IPS-18c (cell line): ENCODE results near the gene ANP32D.
"Not testable (repeated sequence)": the region's sequence is repeated elsewhere in the genome, so short reads cannot be mapped to it uniquely, and the experiment has no call there.

Source experiments
- H3K4me3 ChIP-seq: 2 replicates; pipeline ENCODE4 v1.7.0; 2013; ENCODE audit warnings: low read depth, mild to moderate bottlenecking, low read length, moderate library complexity; ENCODE audit not compliant: insufficient read depth
- H3K9me3 ChIP-seq: one replicate; pipeline ENCODE4 v1.6.1; 2013; ENCODE audit warnings: mild to moderate bottlenecking, low read length, moderate library complexity; ENCODE audit not compliant: control insufficient read depth, insufficient read depth

Gene ANP32D

DNA sequence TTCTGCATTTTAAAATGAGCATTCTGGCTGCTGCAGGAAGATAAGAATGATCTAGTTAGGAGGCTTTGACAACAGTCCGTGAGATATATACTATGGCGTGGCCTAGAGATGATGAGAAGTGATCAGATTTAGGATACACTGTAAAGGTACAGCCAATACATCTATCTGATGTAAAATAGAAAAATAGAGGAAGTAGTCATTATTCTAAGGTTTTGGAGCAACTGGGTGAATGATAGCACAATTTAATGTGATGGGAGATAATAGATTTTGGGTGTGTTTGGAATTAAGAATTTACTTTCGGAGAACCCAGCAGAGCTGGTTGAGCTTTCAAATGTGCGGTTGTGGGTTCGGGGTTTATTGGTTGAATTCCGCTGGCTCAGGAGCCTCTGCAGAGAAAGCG is at the start of gene ANP32D:
ANP32D (plus strand) TSS at position 301 of the 400 bp plus-strand sequence. CDS start 106 bp downstream, outside the sequence.
- Histone ChIP-seq H3K9me3 (peaks cover 2% of the 10 kb centered on the region), H3K4me3 (no peak within 1 kb of the TSS)

DNA sequence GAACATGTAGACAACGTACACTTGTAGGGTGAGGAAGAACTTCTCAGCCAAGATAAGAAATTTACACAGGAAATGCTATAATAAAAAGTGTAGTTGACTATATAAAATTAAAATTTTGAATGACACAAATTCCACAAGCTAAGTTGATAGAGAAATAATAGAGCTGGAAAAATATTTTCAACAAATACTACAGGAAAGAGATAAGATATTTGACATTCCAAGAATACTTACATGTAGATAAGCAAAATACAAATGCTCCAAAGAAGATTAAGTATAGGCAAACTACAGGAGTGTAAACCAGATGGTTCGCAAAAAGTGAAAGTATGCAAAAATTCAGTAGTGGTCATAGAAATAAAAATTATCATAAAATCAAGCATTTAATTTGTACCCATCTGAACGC is 49.2 kb upstream of the ANP32D start:
- Histone ChIP-seq H3K9me3 (no peaks in the 10 kb centered on the region), H3K4me3 (no peak overlapping the region)

DNA sequence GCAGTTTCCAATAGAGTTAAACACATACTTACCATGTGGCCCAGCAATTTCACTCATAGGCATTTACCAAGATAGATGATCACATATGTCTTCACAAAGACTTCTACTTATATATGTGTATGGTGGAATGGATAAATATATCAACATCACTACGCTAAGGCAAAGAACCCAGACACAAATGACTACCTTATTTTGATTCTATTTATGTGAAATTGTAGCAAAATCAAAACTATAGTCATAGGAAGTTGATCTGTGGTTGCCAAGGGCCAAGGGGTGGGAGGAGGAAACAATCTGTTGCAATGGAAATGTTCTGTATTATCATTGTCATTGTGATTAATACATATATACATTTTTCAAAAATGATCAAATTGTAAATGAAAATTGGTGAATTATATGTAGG is 47.7 kb upstream of the ANP32D start:
- H3K9me3 ChIP-seq: no peaks in the 10 kb centered on the region
- no peak overlapping the region for H3K4me3 ChIP-seq

DNA sequence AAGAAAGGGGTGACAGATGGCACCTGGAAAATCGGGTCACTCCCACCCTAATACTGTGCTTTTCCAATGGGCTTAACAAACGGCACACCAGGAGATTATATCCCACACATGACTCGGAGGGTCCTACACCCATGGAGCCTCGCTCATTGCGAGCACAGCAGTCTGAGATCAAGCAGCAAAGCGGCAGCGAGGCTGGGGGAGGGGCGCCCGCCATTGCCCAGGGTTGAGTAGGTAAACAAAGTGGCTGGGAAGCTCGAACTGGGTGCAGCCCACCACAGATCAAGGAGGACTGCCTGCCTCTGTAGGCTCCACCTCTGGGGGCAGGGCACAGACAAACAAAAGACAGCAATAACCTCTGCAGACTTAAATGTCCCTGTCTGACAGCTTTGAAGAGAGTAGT is 38.3 kb upstream of the ANP32D start:
- H3K4me3 ChIP-seq, H3K9me3 ChIP-seq: not testable (repeated sequence)

DNA sequence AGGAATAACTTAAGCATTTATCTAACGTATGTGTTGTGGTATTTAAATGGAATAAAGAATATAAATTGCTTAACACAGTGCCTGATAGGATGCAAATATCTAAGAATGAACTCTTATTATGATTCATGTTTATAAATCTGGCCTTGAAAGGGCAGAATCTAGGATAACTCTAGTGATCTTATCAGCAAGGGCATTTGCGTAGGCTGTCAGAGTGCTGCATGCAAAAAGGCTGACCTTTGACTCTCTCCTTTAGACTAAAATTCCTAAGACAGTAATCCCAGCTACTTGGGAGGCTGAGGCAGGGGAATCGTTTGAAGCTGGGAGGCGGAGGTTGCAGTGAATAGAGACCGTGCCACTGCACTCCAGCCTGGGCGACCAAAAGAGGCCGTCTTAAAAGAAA is 31.3 kb upstream of the ANP32D start:
- H3K4me3 ChIP-seq: no peak overlapping the region
- no peaks in the 10 kb centered on the region for H3K9me3 ChIP-seq

DNA sequence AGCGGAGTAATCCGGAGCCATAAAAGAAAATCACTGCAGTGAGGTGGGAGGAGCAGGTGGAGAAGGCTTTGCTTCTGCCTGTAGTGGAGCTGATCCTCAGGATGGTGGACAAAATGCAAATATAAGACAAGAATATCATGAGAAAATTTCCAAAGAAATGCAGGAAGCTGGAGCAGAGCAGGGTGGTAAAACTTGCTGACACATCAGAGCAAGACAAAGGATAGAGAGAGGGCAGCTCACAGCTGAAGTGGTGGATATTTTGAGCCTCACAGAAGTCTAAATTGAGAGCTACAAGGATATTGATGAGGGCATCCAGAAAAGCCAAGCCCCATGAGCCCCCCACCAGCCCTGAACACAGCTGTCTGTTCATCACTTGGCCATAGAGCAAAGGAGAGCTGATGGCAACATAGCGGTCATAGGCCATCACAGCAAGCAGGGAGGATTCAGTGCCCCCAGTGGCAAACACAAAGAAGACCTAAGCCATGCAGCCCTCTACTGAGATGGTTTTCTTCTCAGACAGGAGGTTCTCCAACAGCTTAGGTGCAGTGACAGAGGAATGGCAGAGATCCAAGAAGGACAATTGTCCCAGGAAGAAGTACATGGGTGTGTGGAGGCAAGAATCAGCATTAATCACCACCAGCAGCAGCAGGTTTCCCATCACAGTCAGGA is 30.0 kb upstream of the ANP32D start:
- H3K4me3 ChIP-seq: no peak overlapping the region
- H3K9me3 ChIP-seq: no peaks in the 10 kb centered on the region

DNA sequence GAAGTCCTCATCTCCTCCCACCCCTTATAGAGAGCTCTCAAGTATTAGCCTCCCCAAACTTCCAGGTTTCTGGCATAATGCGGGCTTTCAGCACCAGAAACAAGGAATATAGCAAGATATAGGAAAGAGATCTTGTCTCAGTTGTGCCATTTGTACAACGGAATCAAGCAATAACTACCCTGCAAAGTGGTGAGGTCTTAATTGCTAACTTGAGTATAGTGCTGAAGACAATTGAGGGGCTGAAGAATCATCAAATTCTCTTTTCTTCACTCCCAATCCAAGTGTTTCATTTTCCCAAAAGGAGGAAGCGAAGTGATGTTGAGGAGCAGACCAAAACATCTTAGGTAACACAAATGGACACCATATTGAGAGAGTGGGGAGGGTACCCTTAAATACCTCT is 26.8 kb upstream of the ANP32D start:
- Histone ChIP-seq H3K9me3 (no peaks in the 10 kb centered on the region), H3K4me3 (no peak overlapping the region)

DNA sequence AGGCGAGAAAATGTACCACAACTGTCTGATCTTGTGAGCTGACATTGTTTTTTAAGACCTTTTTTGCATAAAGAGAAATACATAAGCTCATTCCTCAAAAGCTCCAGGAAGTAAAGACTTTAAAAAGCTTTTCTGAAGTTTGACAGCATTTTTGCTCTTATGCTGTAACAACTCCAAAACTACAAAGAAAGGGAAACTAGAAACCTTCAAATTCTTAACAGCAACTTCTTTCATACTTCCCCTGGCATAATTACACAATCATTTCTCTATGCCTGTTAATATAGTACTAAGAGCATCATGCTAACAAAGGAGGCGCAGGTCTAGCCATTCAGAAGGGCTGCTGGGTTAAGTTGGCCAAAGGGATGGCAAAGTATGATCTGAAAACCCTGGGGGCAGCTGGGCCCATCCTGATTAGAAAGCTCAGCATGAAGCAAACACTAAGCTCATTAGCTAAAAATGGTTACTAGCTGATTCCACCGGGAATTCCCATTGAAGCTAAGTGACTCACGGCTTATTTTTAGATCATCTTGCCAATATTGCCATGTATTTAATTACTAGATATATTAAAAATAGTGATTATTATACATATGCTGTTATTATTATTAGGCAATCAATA is 26.1 kb upstream of the ANP32D start:
- Histone ChIP-seq H3K9me3 (no peaks in the 10 kb centered on the region), H3K4me3 (no peak overlapping the region)

DNA sequence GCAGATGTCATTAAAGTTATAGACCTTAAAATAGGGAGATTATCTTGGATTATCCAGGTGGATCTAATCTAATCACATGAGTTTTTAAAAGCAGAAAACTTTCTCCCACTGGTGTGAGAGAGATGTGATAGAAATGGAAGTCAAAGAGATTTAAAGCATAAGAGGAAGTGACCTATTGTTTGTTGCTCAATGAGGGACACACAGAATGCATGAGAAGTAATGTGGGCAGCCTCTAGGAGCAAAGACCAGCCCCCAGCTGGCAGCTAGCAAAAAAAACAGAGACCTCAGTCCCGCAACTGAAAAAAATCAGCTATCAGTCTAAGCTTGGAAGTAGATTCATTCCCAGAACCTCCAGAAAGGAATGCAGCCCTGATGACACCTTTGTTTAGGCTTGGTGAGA is 24.6 kb upstream of the ANP32D start:
- Histone ChIP-seq H3K9me3 (no peaks in the 10 kb centered on the region), H3K4me3 (no peak overlapping the region)

DNA sequence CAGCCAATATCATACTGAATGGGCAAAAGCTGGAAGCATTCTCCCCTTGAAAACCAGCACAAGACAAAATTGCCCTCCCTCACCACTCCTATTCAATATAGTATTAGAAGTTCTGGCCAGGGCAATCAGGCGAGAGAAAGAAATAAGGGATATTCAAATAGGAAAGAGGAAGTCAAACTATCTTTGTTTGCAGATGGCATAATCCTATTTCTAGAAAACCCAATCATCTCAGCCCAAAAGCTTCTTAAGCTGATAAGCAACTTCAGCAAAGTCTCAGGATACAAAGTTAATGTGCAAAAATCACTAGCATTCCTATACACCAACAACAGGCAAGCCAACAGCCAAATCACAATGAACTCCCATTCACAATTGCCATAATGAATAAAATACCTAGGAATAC is 21.0 kb upstream of the ANP32D start:
- no peak overlapping the region for H3K4me3 ChIP-seq
- H3K9me3 ChIP-seq: no peaks in the 10 kb centered on the region

DNA sequence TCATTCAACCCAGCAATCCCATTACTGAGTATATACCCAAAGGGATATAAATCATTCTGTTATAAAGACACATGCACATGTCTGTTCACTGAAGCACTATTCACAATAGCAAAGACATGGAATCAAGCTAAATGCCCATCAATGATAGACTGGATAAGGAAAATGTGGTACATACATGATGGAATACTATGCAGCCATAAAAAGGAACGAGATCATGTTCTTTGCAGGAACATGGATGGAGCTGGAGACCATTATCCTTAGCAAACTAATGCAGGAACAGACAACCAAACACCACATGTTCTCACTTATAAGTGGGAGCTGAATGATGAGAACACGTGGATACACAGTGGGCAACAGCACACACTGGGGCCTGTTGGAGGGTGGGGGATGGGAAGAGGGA is 19.4 kb upstream of the ANP32D start:
- not testable (repeated sequence) for H3K9me3 ChIP-seq, H3K4me3 ChIP-seq

DNA sequence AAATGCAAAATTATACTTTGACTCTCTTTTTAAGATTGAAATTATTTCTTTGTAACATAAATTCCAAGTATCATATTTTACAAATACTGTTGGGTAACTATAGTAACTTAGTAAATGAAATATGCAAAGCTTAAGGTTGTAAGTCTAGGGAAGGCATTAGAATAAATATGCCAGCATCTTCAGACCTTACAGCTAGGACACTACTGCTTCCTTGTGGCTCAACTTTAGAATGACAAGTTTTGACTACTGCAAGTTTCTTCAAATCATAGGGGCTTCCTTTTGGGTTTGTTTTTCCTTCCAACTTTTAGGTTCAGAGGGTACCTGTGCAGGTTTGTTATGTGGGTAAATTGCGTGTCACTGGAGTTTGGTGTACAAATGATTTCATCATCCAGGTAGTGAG is 17.7 kb upstream of the ANP32D start:
- Histone ChIP-seq H3K9me3 (no peaks in the 10 kb centered on the region), H3K4me3 (no peak overlapping the region)

DNA sequence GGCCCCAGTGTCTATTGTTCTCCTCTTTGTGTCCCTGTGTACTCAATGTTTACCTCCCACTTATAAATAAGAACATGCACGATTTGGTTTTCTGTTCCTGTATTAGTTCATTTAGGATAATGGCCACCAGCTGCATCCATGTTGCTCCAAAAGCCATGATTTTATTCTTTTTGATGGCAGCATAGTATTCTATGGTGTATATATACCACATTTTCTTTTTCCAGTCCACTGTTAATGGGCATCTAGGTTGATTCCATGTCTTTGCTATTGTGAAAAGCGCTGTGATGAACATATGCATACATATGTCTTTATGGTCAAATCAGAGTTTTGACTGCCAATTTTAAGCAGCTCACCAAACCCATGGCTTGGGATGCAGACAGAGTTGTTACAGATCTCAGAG is 17.2 kb upstream of the ANP32D start:
- no peaks in the 10 kb centered on the region for H3K9me3 ChIP-seq
- H3K4me3 ChIP-seq: no peak overlapping the region

DNA sequence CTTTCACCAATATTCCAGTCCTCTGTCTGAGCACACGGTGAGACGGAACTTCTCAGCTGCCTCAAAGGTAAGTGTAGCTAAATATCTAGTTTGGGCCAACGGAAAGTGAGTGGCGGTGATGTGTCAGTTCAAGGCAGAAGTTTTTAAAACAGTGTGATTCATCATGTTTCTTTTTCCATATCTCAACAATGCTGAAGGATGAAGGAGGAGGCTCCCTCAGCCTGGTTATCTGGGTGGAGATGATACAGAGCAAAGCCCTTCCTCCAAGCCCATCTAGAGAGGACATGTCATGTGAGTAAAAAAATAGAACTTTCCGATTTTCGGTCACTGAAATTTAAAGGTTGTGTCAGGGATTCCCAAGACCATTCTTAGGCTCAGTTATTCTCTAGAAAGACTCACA is 13.1 kb upstream of the ANP32D start:
- Histone ChIP-seq H3K9me3 (no peaks in the 10 kb centered on the region), H3K4me3 (no peak overlapping the region)

DNA sequence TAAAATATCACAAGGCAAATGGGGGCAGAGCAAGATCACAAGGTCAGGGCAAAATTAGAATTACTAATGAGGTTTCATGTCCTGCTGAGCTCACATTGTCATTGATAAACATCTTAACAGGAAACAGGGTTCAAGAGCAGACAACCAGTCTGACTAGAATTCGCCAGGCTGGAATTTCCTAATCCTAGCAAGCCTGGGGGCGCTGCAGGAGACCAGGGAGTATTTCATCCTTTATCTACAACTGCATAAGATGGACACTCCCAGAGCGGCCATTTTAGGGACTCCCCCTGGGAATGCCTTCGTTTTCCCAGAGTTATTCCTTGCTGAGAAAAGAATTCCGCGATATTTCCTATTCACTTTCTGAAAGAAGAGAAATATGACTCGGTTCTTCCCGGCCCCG is 3.3 kb upstream of the ANP32D start:
- not testable (repeated sequence) for H3K9me3 ChIP-seq, H3K4me3 ChIP-seq

DNA sequence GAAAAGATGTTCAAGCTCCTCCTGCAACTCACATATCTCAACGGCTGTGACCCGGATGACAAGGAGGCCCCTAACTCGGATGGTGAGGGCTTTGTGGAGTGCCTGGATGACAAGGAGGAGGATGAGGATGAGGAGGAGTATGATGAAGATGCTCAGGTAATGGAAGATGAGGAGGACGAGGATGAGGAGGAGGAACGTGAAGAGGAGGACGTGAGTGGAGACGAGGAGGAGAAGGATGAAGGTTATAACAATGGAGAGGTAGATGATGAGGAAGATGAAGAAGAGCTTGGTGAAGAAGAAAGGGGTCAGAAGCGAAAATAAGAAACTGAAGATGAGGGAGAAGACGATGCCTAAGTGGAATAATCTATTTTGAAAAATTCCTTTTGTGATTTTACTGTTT is 702 bp downstream of the ANP32D start:
- H3K9me3 ChIP-seq: peaks cover 2% of the 10 kb centered on the region
- H3K4me3 ChIP-seq: no peak overlapping the region

DNA sequence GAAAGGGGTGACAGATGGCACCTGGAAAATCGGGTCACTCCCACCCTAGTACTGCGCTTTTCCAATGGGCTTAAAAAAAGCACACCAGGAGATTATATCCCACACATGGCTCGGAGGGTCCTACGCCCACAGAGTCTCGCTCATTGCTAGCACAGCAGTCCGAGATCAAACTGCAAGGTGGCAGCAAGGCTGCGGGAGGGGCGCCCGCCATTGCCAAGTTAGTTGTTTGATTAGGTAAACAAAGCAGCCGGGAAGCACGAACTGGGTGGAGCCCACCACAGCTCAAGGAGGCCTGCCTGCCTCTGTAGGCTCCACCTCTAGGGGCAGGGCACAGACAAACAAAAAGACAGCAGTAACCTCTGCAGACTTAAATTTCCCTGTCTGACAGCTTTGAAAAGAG is 2.1 kb downstream of the ANP32D start:
- H3K4me3 ChIP-seq, H3K9me3 ChIP-seq: not testable (repeated sequence)

DNA sequence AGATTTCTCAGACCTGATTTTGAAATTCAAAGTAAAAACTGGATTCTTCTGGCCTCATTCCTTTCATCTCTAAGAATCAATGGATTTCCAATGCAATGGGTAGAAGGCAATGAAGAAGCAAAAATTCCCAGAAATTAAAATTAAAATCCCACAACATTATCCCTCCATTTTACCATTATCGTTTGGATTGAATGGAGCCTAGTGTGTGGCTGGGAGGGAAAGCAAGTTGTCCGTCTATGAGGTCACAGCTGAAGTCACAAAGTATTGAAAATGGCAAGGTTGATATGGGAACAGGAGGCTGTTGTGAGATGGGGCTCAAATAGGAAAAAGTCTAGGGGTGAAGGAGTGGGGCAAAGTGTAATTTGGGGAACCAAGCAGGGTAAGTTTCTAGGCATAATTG is 9.8 kb downstream of the ANP32D start, which contains the start of gene C12orf54:
C12orf54 (plus strand) TSS at position 301 of the 400 bp plus-strand sequence. CDS start 799 bp downstream, outside the sequence.
- no peak within 1 kb of the TSS for H3K4me3 ChIP-seq

DNA sequence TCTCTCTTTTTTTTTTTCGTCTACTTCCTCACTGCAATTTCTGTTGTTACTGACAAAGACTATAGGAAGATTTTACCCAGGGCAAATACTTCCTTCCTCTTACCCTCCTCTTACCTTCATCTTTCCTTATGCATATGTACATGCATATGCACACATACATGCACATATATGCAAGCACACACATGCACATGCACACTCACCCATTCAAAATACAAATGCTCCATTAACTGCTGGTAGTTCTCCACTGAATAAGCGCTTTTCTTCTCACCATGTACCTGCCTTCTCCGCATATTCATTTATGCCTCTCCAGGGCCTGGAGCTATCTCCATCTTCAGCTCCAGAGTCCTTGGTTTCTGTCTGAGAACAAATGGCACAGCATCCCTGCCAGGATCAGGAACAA is 10.6 kb downstream of the ANP32D start:
- no peaks in the 10 kb centered on the region for H3K9me3 ChIP-seq
- H3K4me3 ChIP-seq: no peak overlapping the region

More for the DNA sequence above, 9.8 kb downstream of the ANP32D start, which contains the start of gene C12orf54:
- no peaks in the 10 kb centered on the region for H3K9me3 ChIP-seq
